Measurements from ENCODE around the gene FGF1. TPM values are rescaled to one million over a fixed set of nuclear protein-coding genes. Genes with fewer than 3 reads are reported as not detected.

Gene FGF1
- total and polyA plus RNA-seq, 11 donors, result 8.7 to 74.7 (median 49.0) TPM

GRCh38 chr5:142716963-142717362 is 31.1 kb upstream of the FGF1 start:
- no peaks in the 10 kb centered on the region for H3K9me3 ChIP-seq
- TF ChIP-seq CTCF (IDR thresholded peaks at IDR 0.05), result peak in 8 of 12 donors; percentile 21 to 59 (median 34)
- no peak for TF ChIP-seq POLR2A (IDR thresholded peaks at IDR 0.05)
- WGBS, 4 donors, result 23 to 34% (median 29%) methylated on average over 6 of the region's 6 CpGs
- no peaks in the 10 kb centered on the region for H3K36me3 ChIP-seq
- peak overlapping the region in 2 of 12 donors; percentile 11 to 15 for H3K4me3 ChIP-seq
- H3K4me1 ChIP-seq, result peaks cover 0 to 50% (median 25%) of the 10 kb centered on the region in 12 donors
- peak in 4 of 5 donors; percentile 58 to 75 (median 62) for DNase-seq
- intact Hi-C loops (cut with DNase I), result loop anchor here in 9 of 10 donors (1.0 to 10.0 kb wide), 10 partner anchors 35 to 1108 kb away; partner anchors contain the start of genes ARHGAP26 (in 2 of the 9) and NR3C1 (in 1 of the 9)
- H3K27ac ChIP-seq, result peak overlapping the region in 11 of 12 donors; percentile 19 to 77 (median 68)
- no peaks in the 10 kb centered on the region for H3K27me3 ChIP-seq
- peak; percentile 66 to 72 (median 70) for ATAC-seq

- intact Hi-C loops (cut with DNase I), result loop anchor here in 5 of 10 donors (5.0 to 10.0 kb wide), 5 partner anchors 37 to 1110 kb away; partner anchors contain the start of genes ARHGAP26 (in 2 of the 5) and NR3C1 (in 1 of the 5)
- no peak for ATAC-seq
- Histone ChIP-seq H3K9me3 (peaks cover 0 to 11% (median 0%) of the 10 kb centered on the region in 12 donors), H3K36me3 (no peaks in the 10 kb centered on the region), H3K4me1 (peaks cover 0 to 46% (median 25%) of the 10 kb centered on the region in 12 donors), H3K27me3 (no peaks in the 10 kb centered on the region), H3K4me3 (no peak overlapping the region), H3K27ac (peak overlapping the region in 4 of 12 donors; percentile 22 to 73 (median 63))
- TF ChIP-seq CTCF (IDR thresholded peaks at IDR 0.05) (no peak), POLR2A (IDR thresholded peaks at IDR 0.05) (no peak)
- 81 to 87% (median 84%) methylated on average over 3 of the region's 3 CpGs for WGBS, 4 donors
- no peak for DNase-seq
Measured at GRCh38 chr5:142715291-142715690, 29.4 kb upstream of the FGF1 start.

GRCh38 chr5:142713121-142713706 is 27.3 kb upstream of the FGF1 start:
- 0 to 2% (median 1%) methylated on average over 22 to 29 of the region's 29 CpGs for WGBS, 4 donors
- intact Hi-C loops (cut with DNase I), result loop anchor here in 4 of 10 donors (1.0 to 10.0 kb wide), 4 partner anchors 101 to 1112 kb away; partner anchors contain the start of gene NR3C1 (in 1 of the 4)

More at GRCh38 chr5:142713121-142713706, 27.3 kb upstream of the FGF1 start:
- Histone ChIP-seq H3K4me3 (peak overlapping the region in 11 of 12 donors; percentile 31 to 63 (median 56)), H3K27ac (peak overlapping the region; percentile 63 to 96 (median 88)), H3K36me3 (no peaks in the 10 kb centered on the region), H3K27me3 (no peaks in the 10 kb centered on the region), H3K4me1 (peaks cover 0 to 46% (median 25%) of the 10 kb centered on the region in 12 donors), H3K9me3 (peaks cover 0 to 11% (median 0%) of the 10 kb centered on the region in 12 donors)
- peak; percentile 88 to 94 (median 91) for DNase-seq
- TF ChIP-seq CTCF (IDR thresholded peaks at IDR 0.05) (peak; percentile 91 to 99 (median 97)), POLR2A (IDR thresholded peaks at IDR 0.05) (peak in 1 of 2 donors; percentile 27)
- peak; percentile 60 to 88 (median 86) for ATAC-seq

Data from heart left ventricle (tissue), 16 donors.